NK-92 treated with Interleukin-12 subunit alpha and Interleukin-12 subunit beta, amount 100 ng/mL, for 24 hours (cell line): Measurements from ENCODE around the gene VWA3A.
"Not testable (repeated sequence)": the region's sequence is repeated elsewhere in the genome, so short reads cannot be mapped to it uniquely, and the experiment has no call there.

ENCODE experiments used
- DNase-seq: peaks from one replicate; lab custom pipeline; 2025; lab: John Stamatoyannopoulos, UW

The VWA3A gene

DNA sequence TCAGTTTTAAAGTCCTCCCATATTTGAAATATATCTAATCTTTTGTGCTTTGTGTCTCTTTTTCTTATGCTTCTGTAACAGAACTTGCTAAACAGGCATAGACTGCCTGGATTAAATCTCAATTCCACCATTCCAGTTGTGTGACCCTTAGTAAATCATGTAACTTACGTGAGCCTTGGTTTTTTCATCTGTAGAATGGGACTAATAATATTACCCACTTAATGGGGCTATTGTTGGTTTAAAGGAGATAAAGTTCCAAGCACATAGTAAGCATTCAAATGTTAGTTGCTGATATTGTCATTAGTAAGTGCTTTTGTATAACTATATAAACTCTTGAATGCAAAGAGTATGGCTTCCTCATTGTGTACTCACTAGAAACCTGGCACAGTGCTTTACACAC lies 5.9 kb upstream of the VWA3A start:
- no peak for DNase-seq

DNA sequence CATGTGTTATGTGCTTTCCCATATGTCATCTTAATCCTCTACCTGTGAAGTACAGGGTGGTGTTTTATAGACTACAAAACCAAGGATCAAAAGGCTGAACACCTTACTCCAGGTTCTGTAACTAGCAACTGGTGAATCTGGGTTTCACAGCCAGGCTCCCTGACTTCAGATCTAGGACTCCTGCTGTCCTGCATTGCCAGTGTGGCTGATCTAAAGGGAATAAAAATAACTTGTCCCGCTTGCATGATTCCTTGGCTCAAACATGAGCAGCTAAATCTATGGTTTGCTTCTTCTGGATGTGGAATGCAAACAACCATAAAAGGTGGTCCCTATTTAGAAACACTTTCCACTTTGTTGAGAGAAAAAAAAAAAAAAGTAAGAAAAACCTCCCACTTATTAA lies 3.7 kb upstream of the VWA3A start:
- no peak for DNase-seq

DNA sequence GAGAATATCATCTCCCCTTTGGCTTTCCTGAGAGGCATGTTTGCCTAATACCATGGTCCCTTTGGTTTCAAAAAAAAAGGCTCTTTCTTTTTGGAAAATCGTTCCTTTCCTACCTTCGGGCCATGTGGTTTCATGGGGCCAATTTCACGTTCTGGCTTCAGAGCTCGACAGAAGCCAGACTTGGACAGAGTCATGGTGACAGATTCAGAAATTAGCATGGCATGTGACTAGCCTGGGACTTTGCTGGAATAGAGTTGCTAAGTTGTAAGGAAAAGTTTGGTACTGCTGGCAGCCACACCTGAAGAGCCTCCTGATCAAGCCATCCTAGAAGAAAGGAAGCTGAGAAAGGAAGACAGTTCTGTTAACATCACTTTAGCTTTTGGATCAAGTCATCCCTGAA lies 2.4 kb upstream of the VWA3A start:
- no peak for DNase-seq

DNA sequence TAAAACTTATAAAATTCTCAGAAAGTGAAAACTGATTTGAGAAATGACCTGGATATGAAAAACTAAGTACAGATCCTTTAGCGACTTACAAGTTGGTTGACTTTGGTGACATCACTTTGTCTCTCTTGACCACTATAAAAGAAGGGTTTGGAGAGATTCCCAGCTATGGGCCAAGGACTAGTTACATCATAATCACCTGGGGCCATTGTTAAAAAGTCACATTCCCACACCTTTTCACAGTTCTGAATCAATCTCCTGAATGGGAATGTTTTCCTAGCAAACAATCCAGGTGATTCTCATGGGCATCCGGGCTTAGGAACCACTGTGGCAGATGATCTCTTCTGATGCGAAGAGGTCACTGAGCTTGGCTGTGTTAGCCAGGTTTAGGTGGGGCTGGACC lies 620 bp upstream of the VWA3A start:
- no peak for DNase-seq

DNA sequence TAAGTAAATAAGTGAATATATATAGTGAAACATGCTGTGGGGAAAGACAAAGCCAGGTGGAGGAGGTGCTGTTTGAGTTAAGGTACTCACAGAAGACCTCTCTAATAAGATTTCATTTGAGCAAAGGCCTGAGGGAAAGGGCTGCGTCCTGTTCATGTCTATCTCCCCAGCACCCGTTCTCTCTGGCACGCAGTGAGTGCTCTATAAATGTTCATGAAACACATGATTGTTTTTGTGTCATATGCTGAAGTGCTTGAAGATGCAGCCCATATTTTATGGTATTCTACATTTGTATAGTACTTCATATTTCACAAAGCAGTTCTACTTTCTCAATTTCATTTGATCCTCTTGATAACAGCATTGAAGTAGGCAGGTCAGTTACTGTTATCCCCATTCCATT lies 990 bp downstream of the VWA3A start:
- DNase-seq, result no peak

DNA sequence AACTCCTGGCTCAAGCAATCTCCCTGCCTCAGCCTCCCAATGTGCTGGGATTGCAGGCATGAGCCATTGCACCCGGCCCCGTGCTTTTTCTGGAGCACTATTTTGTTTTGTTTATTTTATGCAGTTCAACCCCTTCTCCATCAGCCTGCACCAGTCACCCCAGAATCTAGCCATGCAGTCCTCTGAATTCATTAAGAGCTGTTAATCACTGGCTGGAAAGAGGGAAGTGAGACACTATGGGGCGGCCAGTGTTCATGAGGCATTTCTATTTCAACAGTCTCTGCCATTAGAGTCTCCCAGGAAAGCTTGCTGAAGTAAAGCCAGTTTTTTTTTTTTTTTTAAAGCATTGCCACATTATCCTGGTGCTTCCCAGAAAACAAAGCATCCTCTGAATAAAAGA lies 1.7 kb downstream of the VWA3A start:
- no peak for DNase-seq

DNA sequence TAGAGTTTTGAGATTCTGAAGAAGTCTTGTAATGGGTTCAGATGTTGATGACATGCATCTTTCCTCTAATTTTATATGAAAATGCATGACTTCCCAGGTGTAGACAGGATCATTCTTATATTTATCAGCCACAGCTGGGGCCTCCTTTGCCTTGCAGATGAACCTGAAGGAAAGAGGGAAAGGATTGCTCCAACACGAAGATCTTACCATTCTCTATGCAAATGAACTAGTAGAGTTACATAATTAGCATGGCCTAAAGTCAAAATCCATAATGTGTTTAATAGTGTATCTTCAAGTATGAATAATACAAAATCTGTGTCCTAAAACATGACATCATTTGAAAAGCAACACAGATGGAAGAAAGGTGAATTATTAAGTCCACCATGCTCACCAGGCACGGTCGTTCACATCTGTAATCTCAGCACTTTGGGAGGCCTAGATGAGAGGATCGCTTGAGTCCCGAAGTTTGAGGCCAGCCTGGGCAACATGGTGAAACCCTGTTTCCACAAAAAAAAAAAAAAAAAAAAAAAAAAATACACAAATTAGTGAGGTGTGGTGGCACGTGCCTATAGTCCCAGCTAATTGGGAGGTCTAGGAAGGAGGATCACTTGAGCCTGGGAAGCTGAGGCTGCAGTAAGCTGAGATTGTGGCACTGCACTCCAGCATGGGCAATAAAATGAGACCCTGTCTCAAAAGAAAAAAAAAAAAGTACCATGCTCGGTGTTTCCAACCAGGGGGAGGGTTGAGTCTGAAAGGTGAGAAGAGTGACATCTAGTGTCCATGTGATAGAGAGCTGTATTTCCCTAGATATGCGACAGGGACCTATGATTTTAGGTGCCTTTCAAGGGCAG lies 6.3 kb downstream of the VWA3A start:
- DNase-seq, result no peak

DNA sequence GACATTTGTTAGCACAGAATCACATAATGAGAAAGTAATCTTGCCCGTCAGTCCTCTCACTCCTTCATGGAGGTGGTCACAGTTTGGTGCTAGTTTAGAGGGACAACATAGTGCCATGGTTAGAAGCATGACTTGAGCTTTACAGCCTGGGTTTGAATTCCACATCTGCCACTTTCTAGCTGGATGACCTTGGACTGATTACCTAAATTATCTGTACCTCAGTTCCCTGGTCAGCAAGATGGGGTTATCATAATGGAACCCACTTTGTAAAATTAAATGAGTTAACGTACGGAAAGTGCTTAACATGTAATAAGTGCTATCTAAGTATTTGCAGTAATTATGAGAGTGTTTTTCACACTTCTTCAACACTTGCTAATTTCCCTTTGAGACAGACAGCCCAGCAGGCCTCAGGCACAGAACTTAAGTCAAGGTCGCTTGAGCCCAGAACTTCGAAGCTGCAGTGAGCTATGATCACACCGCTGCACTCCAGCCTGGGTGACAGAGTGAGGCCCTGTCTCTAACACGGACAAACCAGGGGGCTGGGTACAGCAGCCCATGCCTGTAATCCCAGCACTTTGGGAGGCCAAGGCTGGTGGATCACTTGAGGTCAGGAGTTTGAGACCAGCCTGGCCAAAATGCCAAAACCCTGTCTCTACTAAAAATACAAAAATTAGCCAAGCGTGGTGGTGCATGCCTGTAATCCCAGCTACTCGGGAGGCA lies 7.1 kb downstream of the VWA3A start:
- no peak for DNase-seq

DNA sequence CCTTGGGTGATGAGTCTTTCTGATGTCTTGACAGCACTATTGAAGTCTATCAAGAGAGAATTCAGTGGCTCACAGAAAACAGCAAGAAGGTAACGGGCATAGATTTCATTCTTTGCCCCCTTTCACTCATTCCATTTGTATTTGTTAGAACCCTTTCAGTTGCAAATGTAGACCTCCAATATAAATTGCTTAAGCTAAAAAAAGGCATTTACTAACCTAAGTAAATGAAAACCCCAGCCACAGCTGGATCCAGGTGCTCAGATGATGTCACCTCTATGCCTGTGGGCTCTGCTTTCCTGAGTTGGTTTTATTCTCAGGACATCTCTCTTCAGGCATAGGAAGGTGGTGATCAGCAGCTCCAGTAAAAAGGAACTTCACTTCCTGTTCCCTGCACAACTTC lies 11.1 kb downstream of the VWA3A start:
- DNase-seq, result no peak

DNA sequence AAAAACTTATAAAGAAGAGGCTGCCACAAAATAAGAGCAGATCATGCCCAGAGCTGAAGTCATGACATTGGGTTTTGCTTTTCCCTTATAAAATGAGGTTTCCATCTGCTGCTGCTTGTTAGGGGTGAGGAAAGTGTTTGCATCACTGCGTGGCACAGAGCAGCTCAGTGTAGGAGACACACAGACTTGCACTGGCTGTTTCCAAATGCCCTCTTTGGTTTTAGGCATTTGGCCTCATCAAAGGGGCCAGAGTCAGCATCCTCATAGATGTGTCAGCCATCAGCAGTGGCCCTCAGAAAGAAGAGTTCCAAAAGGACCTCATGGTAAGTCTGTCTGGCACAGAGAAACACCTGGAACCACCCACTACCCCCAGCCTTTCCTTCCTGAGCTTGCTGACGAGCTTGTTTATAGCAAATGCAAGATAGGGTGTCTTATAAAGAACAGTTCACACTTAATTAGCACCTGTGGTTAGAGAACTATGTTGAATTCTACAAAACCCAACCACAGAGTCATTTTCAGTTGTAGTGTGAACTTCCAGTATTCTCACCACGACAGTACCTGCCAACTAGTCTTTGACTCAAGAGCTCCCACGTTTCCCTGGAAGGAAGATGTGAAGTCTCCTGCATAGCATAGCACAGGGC lies 17.0 kb downstream of the VWA3A start:
- peak; percentile 40 for DNase-seq

DNA sequence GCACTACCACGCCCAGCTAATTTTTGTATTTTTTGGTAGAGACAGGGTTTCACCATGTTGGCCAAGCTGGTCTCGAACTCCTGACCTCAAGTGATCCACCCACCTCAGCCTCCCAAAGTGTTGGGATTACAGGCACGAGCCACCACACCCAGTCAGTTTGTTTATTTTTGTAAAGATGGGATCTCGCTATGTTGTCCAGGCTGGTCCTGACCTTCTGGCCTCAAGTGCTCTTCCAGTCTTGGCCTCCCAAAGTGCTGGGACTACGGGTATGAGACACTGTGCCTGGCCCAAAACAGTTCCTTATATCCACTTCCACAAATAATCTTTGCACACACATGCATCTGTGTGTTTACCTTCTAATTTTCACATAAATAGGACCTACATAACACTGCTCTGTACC lies 19.3 kb downstream of the VWA3A start:
- not testable (repeated sequence) for DNase-seq

DNA sequence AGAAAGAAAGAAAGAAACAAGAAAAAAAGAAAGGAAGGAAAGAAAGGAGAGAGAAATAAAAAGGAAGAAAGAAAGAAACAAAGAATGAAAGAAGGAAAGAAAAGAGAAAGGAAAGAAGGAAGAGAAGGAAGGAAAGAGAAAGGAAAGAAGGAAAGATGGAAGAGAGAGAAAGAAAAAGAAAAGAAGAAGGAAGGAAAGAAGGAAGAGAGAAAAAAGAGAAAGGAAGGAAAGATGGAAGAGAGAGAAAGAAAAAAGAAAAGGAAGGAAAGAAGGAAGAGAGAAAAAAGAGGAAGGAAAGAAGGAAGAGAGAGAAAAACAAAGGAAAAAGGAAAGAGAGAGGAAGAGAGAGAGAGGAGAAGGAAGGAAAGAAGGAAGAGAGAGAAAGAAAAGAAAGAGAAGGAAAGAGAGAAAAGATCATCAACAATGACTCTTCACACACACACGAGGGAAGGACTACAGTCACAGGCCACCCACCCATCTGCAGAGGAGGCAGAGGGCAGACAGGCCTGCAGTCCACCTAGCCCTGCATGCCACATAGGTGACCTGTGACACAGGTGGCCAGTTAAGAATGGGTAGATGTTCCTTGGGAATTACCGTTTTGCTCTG lies 23.9 kb downstream of the VWA3A start:
- DNase-seq, result no peak

DNA sequence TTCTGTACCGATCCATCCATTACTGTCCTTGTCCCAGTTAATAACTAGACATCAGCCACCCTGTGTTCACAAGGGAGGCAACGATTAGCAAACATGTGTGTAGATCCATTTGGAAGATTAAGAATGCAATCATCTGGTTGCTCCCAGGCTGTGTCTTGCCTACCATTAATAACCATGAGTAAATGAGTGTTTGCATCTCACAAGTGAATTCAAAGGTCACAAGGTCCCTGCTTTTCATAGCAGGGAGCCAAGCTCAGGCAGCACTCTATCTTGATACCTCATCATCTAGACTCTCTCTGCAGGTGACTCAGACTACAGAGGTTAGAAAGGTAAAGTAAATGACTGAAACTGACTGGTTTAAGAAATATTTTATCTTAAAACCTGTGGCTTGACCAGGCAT lies 25.3 kb downstream of the VWA3A start:
- DNase-seq, result no peak

DNA sequence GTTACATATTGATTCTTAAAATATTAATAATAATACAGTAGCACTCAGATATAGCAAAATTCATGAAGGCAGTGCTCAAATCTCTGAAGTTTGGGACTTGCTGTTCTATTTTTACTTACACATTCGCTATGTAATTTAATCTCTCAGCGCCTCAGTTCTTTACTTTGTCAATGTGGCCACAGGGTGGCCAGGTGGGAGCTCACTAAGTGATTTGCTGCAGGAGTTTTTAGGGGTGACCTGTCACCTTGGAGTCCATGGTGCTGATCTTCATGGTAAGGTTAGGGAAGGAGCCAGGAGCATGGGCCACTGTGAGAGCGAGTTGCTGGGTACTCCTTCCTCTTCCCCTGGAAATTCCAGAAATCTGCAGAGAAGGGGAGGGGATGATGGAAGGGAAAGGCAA lies 28.1 kb downstream of the VWA3A start:
- DNase-seq, result no peak

DNA sequence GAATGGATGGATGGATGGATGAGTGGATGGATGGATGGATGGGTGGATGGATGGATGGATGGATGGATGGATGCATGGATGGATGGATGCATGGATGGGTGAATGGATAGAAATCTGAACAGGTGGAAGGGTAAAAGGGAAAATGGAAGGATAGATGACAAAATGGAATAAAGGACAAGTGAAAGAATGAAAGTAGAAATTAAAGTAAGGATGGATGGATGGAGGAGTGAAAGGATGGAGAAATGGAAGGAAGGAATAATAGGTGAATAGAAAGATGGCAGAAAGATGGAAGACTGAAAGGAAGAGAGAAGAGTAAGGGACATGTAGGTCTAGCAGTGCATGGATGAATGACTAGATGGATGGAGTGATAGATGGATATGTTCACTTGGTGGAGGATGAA lies 29.9 kb downstream of the VWA3A start:
- DNase-seq, result no peak

DNA sequence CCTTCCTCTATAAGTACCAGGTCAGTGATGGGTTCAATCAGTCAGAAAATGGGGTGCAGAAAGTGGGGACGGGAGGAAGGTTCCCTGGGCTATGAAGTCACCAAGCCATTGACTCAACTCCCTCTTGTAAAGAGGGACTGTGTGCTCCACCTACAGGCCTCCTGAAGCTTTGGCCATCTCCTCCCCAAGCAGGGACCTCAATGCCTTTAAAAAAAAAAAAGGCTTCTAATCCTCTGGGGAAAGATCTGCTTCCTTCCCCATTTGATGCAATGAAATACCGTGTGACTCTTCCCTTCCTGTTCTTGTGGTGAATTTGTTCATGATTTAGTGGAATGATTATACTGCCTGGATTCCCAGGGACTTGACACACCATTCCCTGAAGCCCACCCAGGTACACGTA lies 30.8 kb downstream of the VWA3A start:
- no peak for DNase-seq

DNA sequence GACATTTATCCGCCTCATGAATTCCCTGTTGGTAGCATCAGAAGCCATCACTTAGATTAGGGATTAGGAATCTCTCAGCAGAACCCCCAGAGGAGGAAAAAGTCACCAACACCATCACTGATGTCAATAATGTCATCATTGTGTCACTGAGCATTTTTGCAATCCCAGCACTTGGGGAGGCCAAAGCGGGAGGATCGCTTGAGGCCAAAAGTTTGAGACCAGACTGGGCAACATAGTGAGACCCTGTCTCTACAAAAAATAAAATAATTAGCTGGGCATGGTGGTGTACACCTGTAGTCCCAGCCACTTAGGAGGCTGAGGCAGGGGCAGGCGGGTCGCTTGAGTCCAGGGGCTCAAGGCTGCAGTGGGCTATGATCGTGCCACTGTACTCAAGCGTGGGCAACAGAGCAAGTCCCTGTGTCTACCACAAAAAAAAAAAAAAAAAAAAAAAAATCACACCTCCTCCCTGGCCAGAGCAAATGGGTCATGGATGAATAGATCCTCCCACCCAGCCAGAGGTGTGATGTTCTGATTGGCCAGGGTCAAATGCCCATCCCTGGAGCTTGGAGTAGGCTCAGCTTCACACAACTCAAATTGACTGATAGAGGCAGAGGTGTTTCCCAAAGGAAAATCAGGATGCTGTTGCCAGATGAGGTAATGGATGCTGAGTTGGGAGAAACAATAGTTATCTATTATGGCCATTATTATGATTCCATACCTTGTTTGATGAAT lies 31.6 kb downstream of the VWA3A start:
- DNase-seq, result no peak

DNA sequence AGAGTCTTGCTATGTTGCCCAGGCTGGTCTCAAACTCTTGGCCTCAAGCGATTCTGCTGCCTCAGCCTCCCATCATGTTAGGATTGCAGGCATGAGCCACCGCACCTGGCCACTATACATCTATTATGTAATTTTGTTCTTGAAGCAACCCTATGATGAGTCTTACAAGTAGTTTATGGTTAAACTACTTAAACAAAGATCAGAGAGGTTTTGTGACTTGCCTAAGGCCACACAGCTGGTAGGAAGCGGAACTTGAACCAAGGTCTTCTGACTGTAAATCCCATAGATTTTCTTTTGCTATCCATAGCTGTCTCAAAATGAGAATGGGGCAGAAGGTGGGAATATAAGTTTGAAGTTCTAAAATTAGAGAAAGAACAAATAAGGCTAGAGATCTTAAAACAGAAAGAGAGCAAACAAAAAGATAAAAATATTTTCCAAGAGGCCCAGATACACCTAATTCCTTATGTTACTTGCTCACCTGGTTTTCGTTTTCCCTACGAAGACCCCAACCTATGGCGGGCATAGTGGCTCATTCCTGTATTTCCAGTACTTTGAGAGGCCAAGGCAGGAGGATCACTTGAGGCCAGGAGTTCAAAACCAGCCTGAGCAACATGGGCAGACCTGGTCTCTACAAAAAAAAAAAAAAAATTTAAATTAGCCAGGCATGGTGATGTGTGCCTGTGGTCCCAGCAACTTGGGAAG lies 32.4 kb downstream of the VWA3A start:
- DNase-seq, result no peak

DNA sequence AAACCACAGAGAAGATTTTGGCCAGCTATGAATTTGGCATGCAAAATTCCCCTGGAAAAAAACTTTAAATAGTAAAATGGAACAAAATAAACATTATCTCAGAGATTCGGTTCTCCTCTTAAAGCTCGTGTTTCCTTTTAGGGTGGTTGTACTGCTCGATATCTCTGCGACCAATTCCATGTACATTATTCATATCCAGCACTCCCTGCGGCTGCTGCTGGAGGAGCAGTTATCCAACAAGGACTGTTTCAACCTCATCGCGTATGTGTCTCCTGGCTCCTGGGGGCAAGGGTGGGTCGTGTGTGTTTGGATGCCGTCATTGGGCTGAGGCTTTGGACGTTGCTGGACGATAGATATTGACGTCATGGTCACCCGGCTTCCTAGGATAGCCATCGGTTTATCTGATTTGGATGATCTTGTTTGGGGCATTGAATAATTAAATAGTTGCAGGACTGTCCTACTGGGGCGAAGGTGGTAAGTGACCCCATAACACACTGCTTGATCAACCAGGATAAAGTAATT lies 33.8 kb downstream of the VWA3A start:
- DNase-seq, result no peak

DNA sequence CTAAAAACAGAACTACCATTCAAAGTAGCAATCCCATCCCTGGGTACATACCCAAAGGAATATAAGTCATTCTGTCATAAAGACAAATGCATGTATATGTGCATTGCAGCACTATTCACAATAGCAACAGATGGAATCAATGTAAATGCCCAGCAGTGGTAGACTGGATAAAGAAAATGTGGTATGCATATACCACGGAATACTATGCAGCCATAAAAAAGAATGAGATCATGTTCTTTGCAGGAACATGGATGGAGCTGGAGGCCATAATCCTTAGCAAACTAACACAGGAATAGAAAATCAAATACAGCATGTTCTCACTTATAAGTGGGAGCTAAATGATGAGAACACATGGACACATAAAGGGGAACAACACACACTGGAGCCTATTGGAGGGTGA lies 36.2 kb downstream of the VWA3A start:
- not testable (repeated sequence) for DNase-seq

DNA sequence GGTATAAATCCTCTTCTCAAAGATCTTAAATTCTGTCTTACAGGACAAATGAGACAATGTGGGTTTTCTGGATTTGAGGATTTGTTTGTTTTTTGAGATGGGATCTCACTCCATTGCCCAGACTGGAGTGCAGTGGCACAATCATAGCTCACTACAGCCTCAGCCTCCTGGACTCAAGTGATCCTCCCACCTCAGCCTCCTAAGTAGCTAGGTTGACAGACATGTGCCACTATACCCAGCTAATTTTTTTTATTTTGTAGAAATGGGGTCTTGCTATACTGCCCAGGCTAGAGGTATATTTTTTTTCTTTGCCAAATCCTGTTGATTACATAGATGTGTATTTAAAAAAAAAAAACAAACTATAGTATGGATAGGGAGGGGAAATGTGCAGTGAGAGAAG lies 38.2 kb downstream of the VWA3A start:
- no peak for DNase-seq
